Vagina (tissue), 2 donors: Measurements from ENCODE around the gene TOMM20. TPM values are rescaled to one million over a fixed set of nuclear protein-coding genes. Genes with fewer than 3 reads are reported as not detected.
"Not testable (repeated sequence)": the region's sequence is repeated elsewhere in the genome, so short reads cannot be mapped to it uniquely, and the experiment has no call there.

Experiments used
- DNase-seq, 2 donors: peaks; one replicate each; pipeline ENCODE4 v3.0.0-alpha.2; 2017; ENCODE audit errors: extremely low spot score in 2 of 2
- H3K27ac ChIP-seq: fragments of 200-600 bp; sonication (generic); one replicate; pipeline ENCODE4 v1.5.1; 2019
- H3K27me3 ChIP-seq: fragments of 200-600 bp; sonication (generic); one replicate; pipeline ENCODE4 v1.5.1; 2019
- H3K36me3 ChIP-seq, 2 donors: fragments of 200-600 bp; sonication (generic); one replicate each; pipeline ENCODE4 v1.5.1; 2017 to 2019
- H3K4me1 ChIP-seq: fragments of 200-600 bp; sonication (generic); one replicate; pipeline ENCODE4 v1.5.1; 2019
- H3K4me3 ChIP-seq, 2 donors: fragments of 200-600 bp; sonication (generic); 1 replicate in 1 of 2; 2 replicates in 1 of 2; pipeline ENCODE4 v1.5.1; 2016 to 2019
- H3K9me3 ChIP-seq: fragments of 200-600 bp; sonication (generic); one replicate; pipeline ENCODE4 v1.5.1; 2019
- CTCF ChIP-seq, 3 experiments: fragments of 450-650 bp in 2 of 3; fragments of 200-600 bp in 1 of 3; sonication (generic) in 1 of 3; IDR thresholded peaks; one replicate each; pipeline ENCODE4 v1.5.1; 2017 to 2019; ENCODE audit warnings: antibody characterized with exemption in 3 of 3, mild to moderate bottlenecking in 2 of 3, moderate library complexity in 2 of 3
- POLR2A ChIP-seq, 2 donors: fragments of 450-650 bp; IDR thresholded peaks; one replicate each; pipeline ENCODE4 v1.6.1; 2017; ENCODE audit warnings: antibody characterized with exemption in 2 of 2, mild to moderate bottlenecking in 2 of 2, moderate library complexity in 2 of 2
- POLR2AphosphoS5 ChIP-seq, 2 donors: sonication (generic); formaldehyde crosslinking; IDR thresholded peaks; one replicate each; pipeline ENCODE4 v1.9.0; 2017; ENCODE audit warnings: antibody characterized with exemption in 2 of 2, mild to moderate bottlenecking in 2 of 2, low read depth in 1 of 2; ENCODE audit not compliant: insufficient read depth in 1 of 2
- intact Hi-C: fragments of 100-400 bp; cut with DNase I; formaldehyde crosslinking; loops from one replicate; pipeline ENCODE4 v1.15.1; 2023
- total RNA-seq: library from RNA; depleted of rRNA; stranded (reverse); fragments of >200 nt; gene quantifications from one replicate; pipeline ENCODE4 v1.2.3, GENCODE V29; 2016

Gene TOMM20
- total RNA-seq, 1 donor from 2014 or later: 71.9 TPM

GRCh38 chr1:235102259-235102582 is 26.4 kb downstream of the TOMM20 start:
- no peaks in the 10 kb centered on the region for H3K36me3 ChIP-seq
- no peak overlapping the region for H3K4me3 ChIP-seq
- H3K27me3 ChIP-seq: no peaks in the 10 kb centered on the region
- peaks cover 24% of the 10 kb centered on the region for H3K4me1 ChIP-seq
- H3K27ac ChIP-seq: no peak overlapping the region
- intact Hi-C loops: no loop called here
- TF ChIP-seq CTCF (IDR thresholded peaks at IDR 0.05) (no peak), POLR2A (IDR thresholded peaks at IDR 0.05) (no peak), POLR2AphosphoS5 (IDR thresholded peaks at IDR 0.05; ENCODE audit: insufficient read depth in 1 of 2, low read depth in 1 of 2) (no peak)
- no peaks in the 10 kb centered on the region for H3K9me3 ChIP-seq
- DNase-seq: no peak

GRCh38 chr1:235101558-235102258 is 26.9 kb downstream of the TOMM20 start:
- Histone ChIP-seq H3K36me3 (no peaks in the 10 kb centered on the region), H3K4me3 (no peak overlapping the region), H3K9me3 (no peaks in the 10 kb centered on the region), H3K27me3 (no peaks in the 10 kb centered on the region), H3K4me1 (peaks cover 24% of the 10 kb centered on the region), H3K27ac (no peak overlapping the region)
- intact Hi-C loops: no loop called here
- DNase-seq: no peak
- peak in 1 of 2 donors; percentile 15 for TF ChIP-seq POLR2AphosphoS5 (IDR thresholded peaks at IDR 0.05; ENCODE audit: insufficient read depth in 1 of 2, low read depth in 1 of 2)
- TF ChIP-seq POLR2A (IDR thresholded peaks at IDR 0.05): no peak

GRCh38 chr1:235100194-235100772 is 28.4 kb downstream of the TOMM20 start:
- Histone ChIP-seq H3K4me3 (no peak overlapping the region), H3K27me3 (no peaks in the 10 kb centered on the region), H3K36me3 (no peaks in the 10 kb centered on the region), H3K27ac (no peak overlapping the region), H3K4me1 (peaks cover 24% of the 10 kb centered on the region), H3K9me3 (no peaks in the 10 kb centered on the region)
- no peak for DNase-seq
- TF ChIP-seq POLR2A (IDR thresholded peaks at IDR 0.05) (no peak), CTCF (IDR thresholded peaks at IDR 0.05) (no peak), POLR2AphosphoS5 (IDR thresholded peaks at IDR 0.05; ENCODE audit: insufficient read depth in 1 of 2, low read depth in 1 of 2) (no peak)
- intact Hi-C loops: no loop called here

- peaks cover 18% of the 10 kb centered on the region for H3K4me1 ChIP-seq
- no peaks in the 10 kb centered on the region for H3K9me3 ChIP-seq
- no peak for DNase-seq
- no peaks in the 10 kb centered on the region for H3K27me3 ChIP-seq
- no peaks in the 10 kb centered on the region for H3K36me3 ChIP-seq
- intact Hi-C loops: no loop called here
- no peak overlapping the region for H3K4me3 ChIP-seq
- TF ChIP-seq POLR2AphosphoS5 (IDR thresholded peaks at IDR 0.05; ENCODE audit: insufficient read depth in 1 of 2, low read depth in 1 of 2): no peak
- no peak for TF ChIP-seq POLR2A (IDR thresholded peaks at IDR 0.05)
- TF ChIP-seq CTCF (IDR thresholded peaks at IDR 0.05): no peak
- no peak overlapping the region for H3K27ac ChIP-seq
Measured at GRCh38 chr1:235098991-235099390, 29.6 kb downstream of the TOMM20 start.

- no peak overlapping the region for H3K4me3 ChIP-seq
- no peaks in the 10 kb centered on the region for H3K36me3 ChIP-seq
- no peak for TF ChIP-seq POLR2A (IDR thresholded peaks at IDR 0.05)
- no peak for DNase-seq
- H3K9me3 ChIP-seq: no peaks in the 10 kb centered on the region
- no peaks in the 10 kb centered on the region for H3K27me3 ChIP-seq
- intact Hi-C loops: no loop called here
- H3K4me1 ChIP-seq: peaks cover 16% of the 10 kb centered on the region
- H3K27ac ChIP-seq: no peak overlapping the region
Measured at GRCh38 chr1:235098547-235098946, 30.1 kb downstream of the TOMM20 start.

GRCh38 chr1:235097501-235097900 is 31.1 kb downstream of the TOMM20 start:
- H3K27ac ChIP-seq, H3K27me3 ChIP-seq, DNase-seq, H3K9me3 ChIP-seq, H3K36me3 ChIP-seq, intact Hi-C loops, H3K4me3 ChIP-seq: not testable (repeated sequence)
- peaks cover 11% of the 10 kb centered on the region for H3K4me1 ChIP-seq
